ENCODE measurements around the gene SH3BGRL2. TPM values are rescaled to one million over a fixed set of nuclear protein-coding genes. Genes with fewer than 3 reads are reported as not detected.
"Not testable (repeated sequence)": the region's sequence is repeated elsewhere in the genome, so short reads cannot be mapped to it uniquely, and the experiment has no call there.

SH3BGRL2 gene
- total RNA-seq, 4 donors from 2014 or later, result 34.2 to 102 (median 56.6) TPM

DNA sequence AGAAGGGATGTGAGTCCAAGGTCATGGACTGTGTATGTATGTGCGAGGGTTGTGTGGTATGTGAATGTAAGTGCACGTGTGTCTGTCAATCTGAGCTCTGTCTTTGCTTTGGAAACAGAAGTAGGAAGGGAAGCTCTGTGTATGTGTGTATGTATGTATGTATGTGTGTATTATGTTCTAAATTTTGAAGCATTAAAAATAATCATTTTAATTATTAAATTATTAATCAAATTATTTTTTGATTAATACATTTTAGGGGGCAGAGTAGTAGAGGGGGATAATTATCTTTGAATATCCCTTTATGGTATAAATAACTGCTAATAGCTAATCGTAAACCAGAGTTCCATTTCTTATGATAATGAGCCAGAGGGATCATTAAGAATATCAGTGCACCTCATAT lies 42.8 kb downstream of the SH3BGRL2 start:
- H3K27ac ChIP-seq, result no peak overlapping the region
- H3K4me1 ChIP-seq, result peaks cover 0 to 28% (median 0%) of the 10 kb centered on the region in 3 donors
- no peak overlapping the region for H3K4me3 ChIP-seq
- no peak for DNase-seq
- intact Hi-C loops (cut with DNase I), result no loop called here
- peaks cover 0 to 28% (median 0%) of the 10 kb centered on the region in 3 donors for H3K36me3 ChIP-seq
- H3K27me3 ChIP-seq, result no peaks in the 10 kb centered on the region
- no peaks in the 10 kb centered on the region for H3K9me3 ChIP-seq
- 81 to 89% methylated on average over 3 of the region's 3 CpGs for WGBS, 2 donors
- TF ChIP-seq POLR2A (IDR thresholded peaks at IDR 0.05), result no peak
- no peak for TF ChIP-seq CTCF (IDR thresholded peaks at IDR 0.05)

- no peak overlapping the region for H3K27ac ChIP-seq
- TF ChIP-seq POLR2A (IDR thresholded peaks at IDR 0.05), result no peak
- TF ChIP-seq CTCF (IDR thresholded peaks at IDR 0.05), result no peak
- intact Hi-C loops (cut with DNase I), result no loop called here
- 76 to 82% methylated on average over 8 of the region's 8 CpGs for WGBS, 2 donors
- peaks cover 0 to 28% (median 0%) of the 10 kb centered on the region in 3 donors for H3K36me3 ChIP-seq
- peaks cover 0 to 6% (median 0%) of the 10 kb centered on the region in 3 donors for H3K4me1 ChIP-seq
- H3K4me3 ChIP-seq, result no peak overlapping the region
- no peaks in the 10 kb centered on the region for H3K27me3 ChIP-seq
- no peak for DNase-seq
- H3K9me3 ChIP-seq, result no peaks in the 10 kb centered on the region
Observed at GRCh38 chr6:79676785-79677736, 45.9 kb downstream of the SH3BGRL2 start.

- H3K36me3 ChIP-seq; H3K27ac ChIP-seq; H3K4me3 ChIP-seq; H3K27me3 ChIP-seq; intact Hi-C loops (cut with DNase I); H3K9me3 ChIP-seq; H3K4me1 ChIP-seq; DNase-seq: not testable (repeated sequence)
- 83 to 90% methylated on average over 4 of the region's 4 CpGs for WGBS, 2 donors
Observed at GRCh38 chr6:79682682-79683081, 51.6 kb downstream of the SH3BGRL2 start.

GRCh38 chr6:79684876-79685275 lies 53.7 kb downstream of the SH3BGRL2 start:
- TF ChIP-seq POLR2A (IDR thresholded peaks at IDR 0.05), result no peak
- no peak overlapping the region for H3K27ac ChIP-seq
- no peaks in the 10 kb centered on the region for H3K9me3 ChIP-seq
- intact Hi-C loops (cut with DNase I), result no loop called here
- H3K36me3 ChIP-seq, result no peaks in the 10 kb centered on the region
- DNase-seq, result no peak
- H3K27me3 ChIP-seq, result no peaks in the 10 kb centered on the region
- H3K4me1 ChIP-seq, result peaks cover 0 to 3% (median 0%) of the 10 kb centered on the region in 3 donors
- WGBS, 2 donors, result 72 to 76% methylated on average over 1 of the region's 1 CpG
- H3K4me3 ChIP-seq, result no peak overlapping the region

DNA sequence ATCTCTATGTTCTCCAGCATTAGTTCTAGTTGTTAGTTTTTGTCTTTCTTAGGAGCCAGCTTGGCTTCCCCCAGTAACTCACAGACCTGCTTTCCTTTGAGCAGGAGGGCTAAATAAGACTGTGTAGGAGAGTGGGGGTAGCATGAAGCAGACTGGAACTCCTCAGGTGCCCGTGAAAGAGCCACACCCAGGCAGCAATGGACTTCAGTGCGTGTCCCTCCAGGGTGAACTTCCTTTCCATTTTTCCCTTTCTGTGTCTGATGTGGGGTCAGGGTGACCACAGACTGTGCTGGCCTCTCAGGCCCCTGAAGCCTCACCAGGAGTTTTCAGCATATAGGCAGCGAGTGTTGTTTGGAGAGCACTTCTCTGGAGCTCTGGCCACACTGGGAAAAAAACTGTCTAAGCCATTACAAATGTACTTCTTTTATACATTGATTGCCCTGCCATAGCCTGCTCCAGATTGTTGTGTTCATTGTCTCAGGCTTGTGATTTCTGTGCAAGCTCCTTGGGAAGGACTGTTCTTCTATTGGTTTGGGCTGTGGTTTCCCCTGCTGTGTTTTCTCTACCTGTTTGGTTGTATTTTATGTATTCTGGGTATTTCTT lies 55.7 kb downstream of the SH3BGRL2 start:
- H3K4me1 ChIP-seq, result peaks cover 0 to 3% (median 0%) of the 10 kb centered on the region in 3 donors
- intact Hi-C loops (cut with DNase I), result no loop called here
- no peak for DNase-seq
- TF ChIP-seq POLR2A (IDR thresholded peaks at IDR 0.05) (no peak), CTCF (IDR thresholded peaks at IDR 0.05) (no peak)
- no peak overlapping the region for H3K27ac ChIP-seq
- H3K27me3 ChIP-seq, result no peaks in the 10 kb centered on the region
- H3K36me3 ChIP-seq, result no peaks in the 10 kb centered on the region
- H3K4me3 ChIP-seq, result no peak overlapping the region
- no peaks in the 10 kb centered on the region for H3K9me3 ChIP-seq
- WGBS, 2 donors, result 76 to 80% methylated on average over 2 to 3 of the region's 3 CpGs

- intact Hi-C loops (cut with DNase I), result no loop called here
Observed at GRCh38 chr6:79687759-79688158, 56.6 kb downstream of the SH3BGRL2 start.

More at GRCh38 chr6:79687759-79688158, 56.6 kb downstream of the SH3BGRL2 start:
- no peaks in the 10 kb centered on the region for H3K36me3 ChIP-seq
- no peak for TF ChIP-seq CTCF (IDR thresholded peaks at IDR 0.05)
- no peak for TF ChIP-seq POLR2A (IDR thresholded peaks at IDR 0.05)
- no peak for DNase-seq
- H3K27me3 ChIP-seq, result no peaks in the 10 kb centered on the region
- H3K27ac ChIP-seq, result peak overlapping the region in 1 of 4 donors; percentile 17
- H3K4me1 ChIP-seq, result peaks cover 0 to 3% (median 0%) of the 10 kb centered on the region in 3 donors
- no peak overlapping the region for H3K4me3 ChIP-seq
- H3K9me3 ChIP-seq, result no peaks in the 10 kb centered on the region
- WGBS, 2 donors, result 75 to 100% methylated on average over 1 of the region's 1 CpG
